Fibroblast of lung (primary cell): ENCODE results near the gene DDC. TPM values are rescaled to one million over a fixed set of nuclear protein-coding genes. Genes with fewer than 3 reads are reported as not detected.

Experiments used
- DNase-seq, 2 donors: peaks; one replicate each; pipeline versions ENCODE4 v3.0.0 to v3.0.0-alpha.2; 2010; ENCODE audit warnings: low read depth in 2 of 2
- H2AFZ ChIP-seq: 2 replicates; pipeline ENCODE4 v1.5.1; 2012; ENCODE audit warnings: low read length, control low read depth, inconsistent platforms
- H3K27ac ChIP-seq: 2 replicates; pipeline ENCODE4 v1.5.1; 2011; ENCODE audit warnings: low read length, control low read depth; ENCODE audit not compliant: insufficient read depth
- H3K27me3 ChIP-seq: 2 replicates; pipeline ENCODE4 v1.5.1; 2011; ENCODE audit warnings: mild to moderate bottlenecking, low read length; ENCODE audit not compliant: control insufficient read depth, insufficient read depth
- H3K36me3 ChIP-seq: 2 replicates; pipeline ENCODE4 v1.5.1; 2011; ENCODE audit warnings: low read length; ENCODE audit not compliant: control insufficient read depth, insufficient read depth
- H3K4me1 ChIP-seq: 2 replicates; pipeline ENCODE4 v1.5.1; 2011; ENCODE audit warnings: low read length; ENCODE audit not compliant: control insufficient read depth, insufficient read depth; ENCODE audit errors: extremely low read depth
- H3K4me2 ChIP-seq: 2 replicates; pipeline ENCODE4 v1.5.1; 2011; ENCODE audit warnings: low read length, control low read depth; ENCODE audit not compliant: insufficient read depth; ENCODE audit errors: extremely low read depth
- H3K4me3 ChIP-seq, 4 experiments: fragments of 200-600 bp in 1 of 4; sonication (generic) in 1 of 4; replicated peaks in 1 of 4; 2 replicates each; pipeline ENCODE4 v1.5.1; 2011 to 2016; ENCODE audit warnings: low read length in 4 of 4, low read depth in 3 of 4, mild to moderate bottlenecking in 3 of 4, control low read depth in 2 of 4, inconsistent platforms in 1 of 4, mixed read lengths in 1 of 4; ENCODE audit not compliant: insufficient read depth in 1 of 4; ENCODE audit errors: control extremely low read depth in 1 of 4
- H3K79me2 ChIP-seq: 2 replicates; pipeline ENCODE4 v1.5.1; 2012; ENCODE audit warnings: mild to moderate bottlenecking, low read length, inconsistent platforms; ENCODE audit not compliant: control insufficient read depth, insufficient read depth
- H3K9ac ChIP-seq: 2 replicates; pipeline ENCODE4 v1.5.1; 2011; ENCODE audit warnings: mild to moderate bottlenecking, low read length, control low read depth; ENCODE audit not compliant: insufficient read depth
- H3K9me3 ChIP-seq: 2 replicates; pipeline ENCODE4 v1.5.1; 2012; ENCODE audit warnings: low read depth, low read length; ENCODE audit not compliant: control insufficient read depth, insufficient read depth
- H4K20me1 ChIP-seq: 2 replicates; pipeline ENCODE4 v1.5.1; 2011; ENCODE audit warnings: low read length; ENCODE audit not compliant: control insufficient read depth, insufficient read depth; ENCODE audit errors: extremely low read depth
- CTCF ChIP-seq, 2 donors: IDR thresholded peaks in 1 of 2; conservative IDR thresholded peaks in 1 of 2; 1 replicate in 1 of 2; 2 replicates in 1 of 2; pipeline ENCODE4 v1.5.1; 2011 to 2012; ENCODE audit warnings: low read length in 2 of 2, control low read depth in 1 of 2, inconsistent platforms in 1 of 2, low read depth in 1 of 2, mild to moderate bottlenecking in 1 of 2
- EZH2 ChIP-seq: IDR thresholded peaks from 2 replicates; pipeline ENCODE4 v1.5.1; 2012; ENCODE audit warnings: low read length, control low read depth, mild to moderate bottlenecking; ENCODE audit errors: missing control alignments
- polyA plus RNA-seq, 2 donors: library from polyadenylated mRNA; depleted of rRNA in 1 of 2; stranded (reverse) in 1 of 2; unstranded in 1 of 2; fragments of >200 nt; gene quantifications; 2 replicates each; pipeline ENCODE4 v1.2.1, GENCODE V29; 2011 to 2012; ENCODE audit warnings: missing spikeins in 1 of 2
- total RNA-seq: library from RNA; depleted of rRNA; stranded (reverse); fragments of >200 nt; gene quantifications from 2 replicates; pipeline ENCODE4 v1.2.1, GENCODE V29; 2014

The DDC gene
- total and polyA plus RNA-seq, 2 donors (not counting 1 experiment from before 2014, with no cell fraction given), result not detected

- Histone ChIP-seq H3K4me1 (no peaks in the 10 kb centered on the region), H3K36me3 (no peaks in the 10 kb centered on the region), H3K79me2 (no peaks in the 10 kb centered on the region), H3K9me3 (no peaks in the 10 kb centered on the region), H3K9ac (no peak overlapping the region), H3K4me2 (no peak overlapping the region), H2AFZ (no peak overlapping the region), H3K4me3 (no peak overlapping the region), H3K27ac (no peak overlapping the region), H3K27me3 (no peaks in the 10 kb centered on the region), H4K20me1 (no peaks in the 10 kb centered on the region)
- no peak for TF ChIP-seq CTCF (conservative IDR thresholded peaks at IDR 0.05 in 1 of 2, IDR thresholded peaks at IDR 0.05 in 1 of 2; ENCODE audit: low read depth in 1 of 2, low read length in 2 of 2)
- TF ChIP-seq EZH2, result no peak
- no peak for DNase-seq
These were observed 85.3 kb downstream of the DDC start for GRCh38 chr7:50479743-50480517.

- H3K27ac ChIP-seq, result no peak overlapping the region
- no peak overlapping the region for H3K4me3 ChIP-seq
- no peak overlapping the region for H2AFZ ChIP-seq
- no peaks in the 10 kb centered on the region for H3K79me2 ChIP-seq
- TF ChIP-seq CTCF (conservative IDR thresholded peaks at IDR 0.05 in 1 of 2, IDR thresholded peaks at IDR 0.05 in 1 of 2; ENCODE audit: low read depth in 1 of 2, low read length in 2 of 2) (no peak), EZH2 (no peak)
- no peaks in the 10 kb centered on the region for H4K20me1 ChIP-seq
- H3K4me2 ChIP-seq, result no peak overlapping the region
- H3K9ac ChIP-seq, result no peak overlapping the region
- no peaks in the 10 kb centered on the region for H3K27me3 ChIP-seq
- no peaks in the 10 kb centered on the region for H3K9me3 ChIP-seq
- no peaks in the 10 kb centered on the region for H3K36me3 ChIP-seq
- H3K4me1 ChIP-seq, result no peaks in the 10 kb centered on the region
- peak in 1 of 2 donors; percentile 42 for DNase-seq
These were observed 87.6 kb downstream of the DDC start for GRCh38 chr7:50477640-50478039.

GRCh38 chr7:50476953-50477625, 88.1 kb downstream of the DDC start:
- no peak overlapping the region for H3K27ac ChIP-seq
- no peaks in the 10 kb centered on the region for H3K9me3 ChIP-seq
- no peaks in the 10 kb centered on the region for H3K4me1 ChIP-seq
- no peaks in the 10 kb centered on the region for H3K27me3 ChIP-seq
- no peaks in the 10 kb centered on the region for H3K36me3 ChIP-seq
- H3K9ac ChIP-seq, result no peak overlapping the region
- DNase-seq, result no peak
- H2AFZ ChIP-seq, result no peak overlapping the region
- H3K4me2 ChIP-seq, result no peak overlapping the region
- no peaks in the 10 kb centered on the region for H4K20me1 ChIP-seq
- H3K79me2 ChIP-seq, result no peaks in the 10 kb centered on the region
- H3K4me3 ChIP-seq, result no peak overlapping the region
- TF ChIP-seq EZH2, result no peak
- no peak for TF ChIP-seq CTCF (conservative IDR thresholded peaks at IDR 0.05 in 1 of 2, IDR thresholded peaks at IDR 0.05 in 1 of 2; ENCODE audit: low read depth in 1 of 2, low read length in 2 of 2)
